MCF 10A (cell line): ENCODE results near the gene PIP5KL1. TPM values are rescaled to one million over a fixed set of nuclear protein-coding genes. Genes with fewer than 3 reads are reported as not detected.

Source experiments
- BruUV-seq: library from RNA; stranded (reverse); fragments of 400-500 nt; replicated peaks from 2 replicates; lab custom pipeline; 2021; lab: Mats Ljungman, UMichigan
- CTCF ChIA-PET: fragments of 300-600 bp; sonication (Branson Sonifier 250); formaldehyde crosslinking; extraction: SDS; loops from one replicate; lab custom pipeline; 2021; ENCODE audit warnings: antibody characterized with exemption, inconsistent platforms; lab: Yijun Ruan, JAX
- POLR2A ChIA-PET: fragments of 300-600, 350-650 bp; sonication (Branson Sonifier 250); formaldehyde crosslinking; extraction: SDS; loops from one replicate; lab custom pipeline; 2020; ENCODE audit warnings: antibody characterized with exemption, inconsistent platforms; lab: Yijun Ruan, JAX
- DNase-seq: peaks from one replicate; pipeline ENCODE4 v3.0.0-alpha.2; 2018; ENCODE audit not compliant: unreplicated experiment
- H3K27ac Mint-ChIP-seq: one replicate; pipeline ENCODE4 v1.8.0; 2022; ENCODE audit warnings: mild to moderate bottlenecking, low read depth, mixed read lengths; ENCODE audit not compliant: unreplicated experiment
- H3K27me3 Mint-ChIP-seq: one replicate; pipeline ENCODE4 v1.8.0; 2022; ENCODE audit warnings: mixed read lengths; ENCODE audit not compliant: insufficient read depth, unreplicated experiment
- H3K36me3 Mint-ChIP-seq: one replicate; pipeline ENCODE4 v1.8.0; 2022; ENCODE audit warnings: mild to moderate bottlenecking, moderate library complexity, mixed read lengths; ENCODE audit not compliant: insufficient read depth, unreplicated experiment
- H3K4me1 Mint-ChIP-seq: one replicate; pipeline ENCODE4 v1.8.0; 2022; ENCODE audit warnings: mixed read lengths; ENCODE audit not compliant: insufficient read depth, unreplicated experiment
- H3K4me3 Mint-ChIP-seq: one replicate; pipeline ENCODE4 v1.8.0; 2022; ENCODE audit warnings: mild to moderate bottlenecking, moderate library complexity, mixed read lengths; ENCODE audit not compliant: unreplicated experiment
- H3K9me3 Mint-ChIP-seq: one replicate; pipeline ENCODE4 v1.8.0; 2022; ENCODE audit warnings: mixed read lengths; ENCODE audit not compliant: unreplicated experiment
- intact Hi-C: fragments of 100-400 bp; cut with micrococcal nuclease; formaldehyde crosslinking; loops from 2 replicates; pipeline ENCODE4 v1.14.1; 2022
- total RNA-seq: library from RNA; stranded (reverse); gene quantifications from 2 replicates; pipeline ENCODE4 v1.2.3, GENCODE V29; 2022
- TF ChIP-seq, protein P1 (sequence below): fragments of 200-600 bp; IDR thresholded peaks from one replicate; pipeline ENCODE4 v1.8.0; 2022; ENCODE audit warnings: antibody characterized with exemption, mild to moderate bottlenecking; ENCODE audit not compliant: unreplicated experiment

Gene PIP5KL1
- total RNA-seq, 1 experiment from 2014 or later = 4.0 TPM

DNA sequence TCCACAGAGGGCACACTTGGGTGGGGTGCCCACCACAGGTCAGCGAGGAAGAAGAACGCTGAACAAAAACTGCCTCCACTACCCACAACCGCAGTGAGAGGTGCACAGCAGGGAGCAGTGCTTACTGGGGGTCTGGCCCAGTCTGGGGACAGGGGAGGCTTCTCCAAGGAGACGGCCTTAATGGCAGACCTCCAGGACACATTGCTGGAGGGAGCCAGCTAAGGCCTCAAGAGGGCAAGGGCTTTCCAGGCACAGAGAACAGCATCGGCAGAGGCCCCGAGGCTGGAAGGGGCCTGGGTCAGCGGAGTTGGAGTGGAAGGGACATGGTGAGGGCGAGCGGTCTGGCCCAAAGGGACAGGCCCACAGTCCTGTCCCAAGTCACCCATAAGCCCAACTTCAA is 15.4 kb upstream of the PIP5KL1 start:
- peaks cover 11% of the 10 kb centered on the region for H3K4me1 Mint-ChIP-seq
- ChIA-PET CTCF (interaction anchor here (0.6 to 10.2 kb wide), 2 partner anchors 89 to 135 kb away, joined by 4 to 172 read pairs; no protein-coding TSS in a partner anchor), POLR2A (no interaction called here)
- peaks cover 7% of the 10 kb centered on the region for H3K36me3 Mint-ChIP-seq
- H3K9me3 Mint-ChIP-seq = no peaks in the 10 kb centered on the region
- H3K27me3 Mint-ChIP-seq = no peaks in the 10 kb centered on the region
- intact Hi-C loops = no loop called here
- no peak for DNase-seq
- no TSS peak for BruUV-seq
- no peak overlapping the region for H3K4me3 Mint-ChIP-seq
- H3K27ac Mint-ChIP-seq = no peak overlapping the region
- TF ChIP-seq, protein P1, sequence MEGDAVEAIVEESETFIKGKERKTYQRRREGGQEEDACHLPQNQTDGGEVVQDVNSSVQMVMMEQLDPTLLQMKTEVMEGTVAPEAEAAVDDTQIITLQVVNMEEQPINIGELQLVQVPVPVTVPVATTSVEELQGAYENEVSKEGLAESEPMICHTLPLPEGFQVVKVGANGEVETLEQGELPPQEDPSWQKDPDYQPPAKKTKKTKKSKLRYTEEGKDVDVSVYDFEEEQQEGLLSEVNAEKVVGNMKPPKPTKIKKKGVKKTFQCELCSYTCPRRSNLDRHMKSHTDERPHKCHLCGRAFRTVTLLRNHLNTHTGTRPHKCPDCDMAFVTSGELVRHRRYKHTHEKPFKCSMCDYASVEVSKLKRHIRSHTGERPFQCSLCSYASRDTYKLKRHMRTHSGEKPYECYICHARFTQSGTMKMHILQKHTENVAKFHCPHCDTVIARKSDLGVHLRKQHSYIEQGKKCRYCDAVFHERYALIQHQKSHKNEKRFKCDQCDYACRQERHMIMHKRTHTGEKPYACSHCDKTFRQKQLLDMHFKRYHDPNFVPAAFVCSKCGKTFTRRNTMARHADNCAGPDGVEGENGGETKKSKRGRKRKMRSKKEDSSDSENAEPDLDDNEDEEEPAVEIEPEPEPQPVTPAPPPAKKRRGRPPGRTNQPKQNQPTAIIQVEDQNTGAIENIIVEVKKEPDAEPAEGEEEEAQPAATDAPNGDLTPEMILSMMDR = no peak

DNA sequence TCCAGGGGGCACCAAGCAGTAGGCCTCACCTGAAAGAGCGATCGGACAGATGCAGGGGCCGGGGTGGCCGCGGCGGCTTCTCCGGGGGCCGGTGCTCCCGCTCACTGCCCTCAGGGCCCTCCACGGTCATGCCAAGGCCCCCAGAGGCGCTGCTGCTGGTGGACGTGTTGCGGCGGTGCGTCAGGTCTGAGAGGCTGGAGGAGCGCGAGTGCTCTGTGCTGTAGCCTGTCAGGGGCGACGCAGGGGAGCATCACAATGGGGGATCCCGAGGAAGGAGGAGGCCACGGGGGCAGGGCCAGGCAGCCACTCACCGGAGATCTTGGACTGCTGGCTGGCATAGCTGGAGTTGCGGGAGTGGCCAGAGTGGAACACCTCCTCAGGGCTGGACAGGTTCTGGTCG is 14.8 kb upstream of the PIP5KL1 start:
- peaks cover 7% of the 10 kb centered on the region for H3K36me3 Mint-ChIP-seq
- TF ChIP-seq, protein P1 = no peak
- intact Hi-C loops = no loop called here
- DNase-seq = no peak
- H3K27me3 Mint-ChIP-seq = no peaks in the 10 kb centered on the region
- ChIA-PET CTCF (interaction anchor here (0.6 to 10.2 kb wide), 4 partner anchors 9 to 135 kb away, joined by 4 to 172 read pairs (median 54); no protein-coding TSS in a partner anchor), POLR2A (no interaction called here)
- H3K4me1 Mint-ChIP-seq = peaks cover 11% of the 10 kb centered on the region
- no peak overlapping the region for H3K4me3 Mint-ChIP-seq
- H3K9me3 Mint-ChIP-seq = no peaks in the 10 kb centered on the region
- no peak overlapping the region for H3K27ac Mint-ChIP-seq
- BruUV-seq = no TSS peak

DNA sequence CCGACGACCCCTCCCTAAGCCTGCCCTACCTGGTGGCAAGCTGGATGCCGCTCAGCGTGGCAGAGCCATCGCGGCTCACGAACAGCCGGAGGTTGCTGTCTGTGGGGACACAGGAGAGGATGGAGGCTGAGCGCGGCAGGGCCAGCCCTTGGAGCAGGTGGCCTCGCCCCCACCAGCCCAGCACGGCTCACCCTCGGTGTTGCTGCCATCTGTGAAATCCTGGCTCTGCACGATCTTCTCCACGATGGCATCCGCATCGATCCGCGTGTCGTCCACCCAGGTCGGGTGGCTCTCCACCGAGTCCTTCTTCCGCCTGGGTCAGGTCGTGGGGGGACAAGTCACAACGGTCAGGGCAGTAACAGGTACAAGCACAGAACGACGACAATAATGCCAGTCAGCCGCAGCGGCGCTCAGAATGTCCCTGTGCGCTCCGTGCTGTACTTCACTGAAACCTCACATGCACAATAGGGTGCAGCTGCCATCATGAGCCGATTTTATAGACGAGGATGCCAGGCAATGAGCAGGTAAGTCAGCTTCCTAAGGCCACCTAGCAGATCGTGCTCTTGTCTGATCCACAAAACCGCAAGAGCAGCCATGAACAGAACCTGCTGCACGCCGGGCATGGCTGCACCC is 14.1 kb upstream of the PIP5KL1 start:
- intact Hi-C loops = no loop called here
- TF ChIP-seq, protein P1 = no peak
- Mint-ChIP-seq H3K27me3 (no peaks in the 10 kb centered on the region), H3K9me3 (no peaks in the 10 kb centered on the region), H3K4me3 (no peak overlapping the region), H3K4me1 (peaks cover 11% of the 10 kb centered on the region), H3K27ac (no peak overlapping the region), H3K36me3 (peaks cover 7% of the 10 kb centered on the region)
- ChIA-PET CTCF (interaction anchor here (0.7 to 10.2 kb wide), 17 partner anchors 10 to 180 kb away, joined by 3 to 172 read pairs (median 8); no protein-coding TSS in a partner anchor), POLR2A (interaction anchor here (0.6 to 4.0 kb wide), 5 partner anchors 9 to 123 kb away, joined by 3 to 19 read pairs (median 5); partner anchors contain the start of gene NAIF1)
- BruUV-seq = no TSS peak
- DNase-seq = no peak

DNA sequence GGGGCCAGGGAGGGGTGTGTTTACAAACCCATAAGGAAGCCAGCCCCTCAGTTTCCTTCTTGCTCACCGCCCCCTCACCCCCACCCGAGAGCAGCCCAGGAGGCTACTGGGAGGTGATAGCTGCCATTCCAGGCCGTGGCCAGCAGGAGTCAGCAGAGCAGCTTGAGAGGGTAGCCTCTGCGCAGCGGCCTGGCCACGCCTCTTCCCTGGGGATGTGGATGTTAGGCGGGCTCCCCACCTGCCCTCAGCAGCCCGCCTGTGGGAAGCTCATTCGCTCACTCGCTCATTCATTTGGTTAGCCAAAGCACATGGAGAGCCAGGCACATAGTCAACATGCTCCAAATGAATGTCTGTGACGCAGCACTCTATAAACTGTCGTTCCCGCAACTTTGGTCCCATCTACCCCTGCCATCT is 13.2 kb upstream of the PIP5KL1 start:
- DNase-seq = peak; percentile 73
- Mint-ChIP-seq H3K4me1 (peaks cover 11% of the 10 kb centered on the region), H3K27me3 (no peaks in the 10 kb centered on the region), H3K36me3 (peaks cover 9% of the 10 kb centered on the region), H3K27ac (no peak overlapping the region), H3K4me3 (no peak overlapping the region), H3K9me3 (no peaks in the 10 kb centered on the region)
- intact Hi-C loops = loop anchor here (1.0 kb wide), 3 partner anchors 92 to 174 kb away; no protein-coding TSS in a partner anchor
- POLR2A ChIA-PET = interaction anchor here (0.6 to 4.0 kb wide), 6 partner anchors 22 to 123 kb away, joined by 3 to 19 read pairs (median 4); partner anchors contain the start of gene NAIF1
- no TSS peak for BruUV-seq
- CTCF ChIA-PET = interaction anchor here (0.5 to 10.2 kb wide), 37 partner anchors 11 to 1196 kb away, joined by 3 to 172 read pairs (median 4); partner anchors contain the start of gene EEIG1
- TF ChIP-seq, protein P1 = peak; percentile 91
